Loucy (cell line): Measurements from ENCODE around the gene PBX1.

Source experiments
- H2AFZ ChIP-seq: fragments of 200-600 bp; sonication (generic); 2 replicates; pipeline ENCODE4 v1.6.0; 2016; ENCODE audit warnings: antibody characterized with exemption, mild to moderate bottlenecking, low read length, moderate library complexity
- H3F3A ChIP-seq: fragments of 200-600 bp; 2 replicates; pipeline ENCODE4 v1.6.0; 2016; ENCODE audit warnings: antibody characterized with exemption, low read depth, mild to moderate bottlenecking
- H3K27me3 ChIP-seq: fragments of 200-600 bp; sonication (generic); 2 replicates; pipeline ENCODE4 v1.6.1; 2014; ENCODE audit warnings: low read length, mild to moderate bottlenecking; ENCODE audit not compliant: insufficient read depth, poor library complexity, severe bottlenecking
- H3K36me3 ChIP-seq: fragments of 200-600 bp; sonication (generic); 2 replicates; pipeline ENCODE4 v1.6.1; 2016; ENCODE audit warnings: low read length; ENCODE audit not compliant: insufficient read depth
- H3K4me1 ChIP-seq: fragments of 200-600 bp; sonication (generic); 2 replicates; pipeline ENCODE4 v1.5.1; 2014; ENCODE audit warnings: low read length, mild to moderate bottlenecking; ENCODE audit not compliant: insufficient read depth, poor library complexity, severe bottlenecking
- H3K4me2 ChIP-seq: fragments of 200-600 bp; sonication (generic); 2 replicates; pipeline ENCODE4 v1.6.0; 2014; ENCODE audit warnings: antibody characterized with exemption, low read length, low read depth, mild to moderate bottlenecking; ENCODE audit not compliant: poor library complexity, severe bottlenecking
- H3K4me3 ChIP-seq: fragments of 200-600 bp; sonication (generic); 2 replicates; pipeline ENCODE4 v1.5.1; 2014; ENCODE audit warnings: low read length, mild to moderate bottlenecking, mixed read lengths; ENCODE audit not compliant: poor library complexity, severe bottlenecking
- H3K79me2 ChIP-seq: fragments of 200-600 bp; sonication (generic); 2 replicates; pipeline ENCODE4 v1.6.1; 2014; ENCODE audit warnings: low read length; ENCODE audit not compliant: insufficient read depth
- H3K9ac ChIP-seq: fragments of 200-600 bp; sonication (generic); 2 replicates; pipeline ENCODE4 v1.6.0; 2014; ENCODE audit warnings: mild to moderate bottlenecking, low read depth, low read length, moderate library complexity; ENCODE audit not compliant: poor library complexity, severe bottlenecking
- H3K9me2 ChIP-seq: fragments of 200-600 bp; sonication (generic); replicated peaks from 2 replicates; pipeline ENCODE4 v1.6.1; 2016; ENCODE audit warnings: low read depth, low read length, mixed read lengths
- H3K9me3 ChIP-seq: fragments of 200-600 bp; sonication (generic); 2 replicates; pipeline ENCODE4 v1.6.1; 2014; ENCODE audit warnings: mild to moderate bottlenecking, antibody characterized with exemption, low read length, low read depth; ENCODE audit not compliant: insufficient read depth
- H4K20me1 ChIP-seq: fragments of 200-600 bp; sonication (generic); 2 replicates; pipeline ENCODE4 v1.6.0; 2014; ENCODE audit warnings: antibody characterized with exemption, low read length, mild to moderate bottlenecking; ENCODE audit not compliant: insufficient read depth, poor library complexity, severe bottlenecking
- CTCF ChIP-seq: fragments of 200-600 bp; sonication (generic); conservative IDR thresholded peaks from 2 replicates; pipeline ENCODE4 v1.5.1; 2014; ENCODE audit warnings: mild to moderate bottlenecking, antibody characterized with exemption, low read length
- EZH2phosphoT487 ChIP-seq: fragments of 200-600 bp; IDR thresholded peaks from 2 replicates; pipeline ENCODE4 v1.6.1; 2018; ENCODE audit warnings: antibody characterized with exemption, mild to moderate bottlenecking, moderate library complexity, borderline replicate concordance

Gene PBX1

GRCh38 chr1:164736137-164736536 lies 177.2 kb downstream of the PBX1 start:
- Histone ChIP-seq H3K36me3 (no peaks in the 10 kb centered on the region), H3K4me2 (no peak overlapping the region), H3F3A (no peaks in the 10 kb centered on the region), H3K9me2 (no peaks in the 10 kb centered on the region), H4K20me1 (no peaks in the 10 kb centered on the region), H2AFZ (no peak overlapping the region), H3K4me1 (no peaks in the 10 kb centered on the region), H3K9me3 (no peaks in the 10 kb centered on the region), H3K9ac (no peak overlapping the region), H3K79me2 (no peaks in the 10 kb centered on the region), H3K4me3 (no peak overlapping the region), H3K27me3 (no peaks in the 10 kb centered on the region)
- TF ChIP-seq EZH2phosphoT487 (no peak), CTCF (no peak)

- Histone ChIP-seq H3F3A (no peaks in the 10 kb centered on the region), H3K9me2 (no peaks in the 10 kb centered on the region), H3K79me2 (no peaks in the 10 kb centered on the region), H3K36me3 (no peaks in the 10 kb centered on the region), H3K9me3 (no peaks in the 10 kb centered on the region), H3K27me3 (no peaks in the 10 kb centered on the region), H4K20me1 (no peaks in the 10 kb centered on the region), H3K4me2 (no peak overlapping the region), H2AFZ (no peak overlapping the region), H3K4me3 (no peak overlapping the region), H3K9ac (no peak overlapping the region), H3K4me1 (no peaks in the 10 kb centered on the region)
- TF ChIP-seq CTCF (no peak), EZH2phosphoT487 (no peak)
Measured at GRCh38 chr1:164739189-164739588, 180.2 kb downstream of the PBX1 start.

- no peak overlapping the region for H2AFZ ChIP-seq
- H4K20me1 ChIP-seq: no peaks in the 10 kb centered on the region
- no peaks in the 10 kb centered on the region for H3K9me2 ChIP-seq
- no peak for TF ChIP-seq EZH2phosphoT487
- TF ChIP-seq CTCF: no peak
- no peak overlapping the region for H3K4me2 ChIP-seq
- H3K36me3 ChIP-seq: no peaks in the 10 kb centered on the region
- H3K9ac ChIP-seq: no peak overlapping the region
- H3K9me3 ChIP-seq: no peaks in the 10 kb centered on the region
- H3K4me3 ChIP-seq: no peak overlapping the region
- no peaks in the 10 kb centered on the region for H3F3A ChIP-seq
- no peaks in the 10 kb centered on the region for H3K27me3 ChIP-seq
- no peaks in the 10 kb centered on the region for H3K4me1 ChIP-seq
- no peaks in the 10 kb centered on the region for H3K79me2 ChIP-seq
Measured at GRCh38 chr1:164740000-164740526, 181.1 kb downstream of the PBX1 start.
